GM18868 (cell line): ENCODE measurements around the gene LAMC3.
"Not testable (repeated sequence)": the region's sequence is repeated elsewhere in the genome, so short reads cannot be mapped to it uniquely, and the experiment has no call there.

Experiments used
- ATAC-seq: cut with Tn5 transposase; IDR thresholded peaks from one replicate; pipeline ENCODE4 v1.9.1; 2021; ENCODE audit warnings: mild to moderate bottlenecking, moderate library complexity; ENCODE audit not compliant: unreplicated experiment

The LAMC3 gene

GRCh38 chr9:131094015-131094414 lies 85.0 kb downstream of the LAMC3 start:
- ATAC-seq, result no peak

- no peak for ATAC-seq
Measured at GRCh38 chr9:131094622-131095021, 85.6 kb downstream of the LAMC3 start.

- ATAC-seq, result no peak
Measured at GRCh38 chr9:131095666-131096268, 86.8 kb downstream of the LAMC3 start.

GRCh38 chr9:131096269-131097125 lies 87.5 kb downstream of the LAMC3 start, which contains the start of gene AIF1L:
Gene AIF1L, plus strand, starts transcription at chr9:131096531. Its CDS starts 99 bp downstream, at chr9:131096630.
- ATAC-seq, result no peak

- ATAC-seq, result no peak
Measured at GRCh38 chr9:131097126-131097947, 88.4 kb downstream of the LAMC3 start.

GRCh38 chr9:131097948-131098278 lies 88.9 kb downstream of the LAMC3 start:
- no peak for ATAC-seq

- ATAC-seq, result no peak
Measured at GRCh38 chr9:131098391-131099101, 89.6 kb downstream of the LAMC3 start.

GRCh38 chr9:131099102-131099606 lies 90.2 kb downstream of the LAMC3 start:
- no peak for ATAC-seq

- not testable (repeated sequence) for ATAC-seq
Measured at GRCh38 chr9:131099845-131100244, 90.9 kb downstream of the LAMC3 start.

GRCh38 chr9:131100445-131100844 lies 91.5 kb downstream of the LAMC3 start:
- ATAC-seq, result no peak

GRCh38 chr9:131101207-131101964 lies 92.4 kb downstream of the LAMC3 start:
- ATAC-seq, result no peak

GRCh38 chr9:131103024-131103423 lies 94.0 kb downstream of the LAMC3 start:
- no peak for ATAC-seq

GRCh38 chr9:131103535-131103934 lies 94.6 kb downstream of the LAMC3 start:
- ATAC-seq, result no peak

- no peak for ATAC-seq
Measured at GRCh38 chr9:131104016-131104740, 95.2 kb downstream of the LAMC3 start.

GRCh38 chr9:131105952-131106351 lies 97.0 kb downstream of the LAMC3 start:
- ATAC-seq, result no peak

- ATAC-seq, result no peak
Measured at GRCh38 chr9:131107760-131108159, 98.8 kb downstream of the LAMC3 start.

- no peak for ATAC-seq
Measured at GRCh38 chr9:131111186-131111853, 102.3 kb downstream of the LAMC3 start.

- ATAC-seq, result no peak
Measured at GRCh38 chr9:131111854-131112311, 102.9 kb downstream of the LAMC3 start.
